Measurements from ENCODE around the gene DNHD1.

- TF ChIP-seq CTCF (conservative IDR thresholded peaks at IDR 0.05) (no peak), ZFX (IDR thresholded peaks at IDR 0.05) (peak; percentile 40; the same call in 1 of the 2 replicates)
Measured at GRCh38 chr11:6567371-6567745, 70.3 kb downstream of the DNHD1 start.
